Measurements from ENCODE around the gene ARHGAP42.

Gene ARHGAP42

GRCh38 chr11:100759856-100760255 lies 72.8 kb downstream of the ARHGAP42 start:
- no peak for TF ChIP-seq CTCF (IDR thresholded peaks at IDR 0.05; ENCODE audit: control insufficient read depth, insufficient read depth, low read depth, low read length, missing control alignments)
- no peak for DNase-seq (ENCODE audit: low read depth)
- H3K4me3 ChIP-seq (ENCODE audit: control insufficient read depth, low read depth, low read length), result no peak overlapping the region

- no peak for DNase-seq (ENCODE audit: low read depth)
- no peak for TF ChIP-seq CTCF (IDR thresholded peaks at IDR 0.05; ENCODE audit: control insufficient read depth, insufficient read depth, low read depth, low read length, missing control alignments)
- H3K4me3 ChIP-seq (ENCODE audit: control insufficient read depth, low read depth, low read length), result no peak overlapping the region
Observed at GRCh38 chr11:100760744-100761143, 73.7 kb downstream of the ARHGAP42 start.

- no peak overlapping the region for H3K4me3 ChIP-seq (ENCODE audit: control insufficient read depth, low read depth, low read length)
- no peak for TF ChIP-seq CTCF (IDR thresholded peaks at IDR 0.05; ENCODE audit: control insufficient read depth, insufficient read depth, low read depth, low read length, missing control alignments)
- no peak for DNase-seq (ENCODE audit: low read depth)
Observed at GRCh38 chr11:100761841-100762240, 74.8 kb downstream of the ARHGAP42 start.

GRCh38 chr11:100766764-100767163 lies 79.7 kb downstream of the ARHGAP42 start:
- no peak for TF ChIP-seq CTCF (IDR thresholded peaks at IDR 0.05; ENCODE audit: control insufficient read depth, insufficient read depth, low read depth, low read length, missing control alignments)
- no peak overlapping the region for H3K4me3 ChIP-seq (ENCODE audit: control insufficient read depth, low read depth, low read length)
- no peak for DNase-seq (ENCODE audit: low read depth)

- no peak for DNase-seq (ENCODE audit: low read depth)
- no peak for TF ChIP-seq CTCF (IDR thresholded peaks at IDR 0.05; ENCODE audit: control insufficient read depth, insufficient read depth, low read depth, low read length, missing control alignments)
- H3K4me3 ChIP-seq (ENCODE audit: control insufficient read depth, low read depth, low read length), result no peak overlapping the region
Observed at GRCh38 chr11:100769165-100769564, 82.1 kb downstream of the ARHGAP42 start.

- DNase-seq (ENCODE audit: low read depth), result no peak
- TF ChIP-seq CTCF (IDR thresholded peaks at IDR 0.05; ENCODE audit: control insufficient read depth, insufficient read depth, low read depth, low read length, missing control alignments), result no peak
- no peak overlapping the region for H3K4me3 ChIP-seq (ENCODE audit: control insufficient read depth, low read depth, low read length)
Observed at GRCh38 chr11:100769617-100770016, 82.5 kb downstream of the ARHGAP42 start.

GRCh38 chr11:100774132-100774531 lies 87.0 kb downstream of the ARHGAP42 start:
- TF ChIP-seq CTCF (IDR thresholded peaks at IDR 0.05; ENCODE audit: control insufficient read depth, insufficient read depth, low read depth, low read length, missing control alignments), result no peak
- DNase-seq (ENCODE audit: low read depth), result no peak
- no peak overlapping the region for H3K4me3 ChIP-seq (ENCODE audit: control insufficient read depth, low read depth, low read length)
